ENCODE measurements around the gene PBXIP1.

- TF ChIP-seq CTCF (IDR thresholded peaks at IDR 0.05) (no peak), FOXP4 (CRISPR knock-in tag; IDR thresholded peaks at IDR 0.05) (no peak)
Observed at GRCh38 chr1:154988058-154988954, 32.4 kb upstream of the PBXIP1 start.

Measured in WTC11 (cell line).